Measurements from ENCODE around the gene BEST3.

DNA sequence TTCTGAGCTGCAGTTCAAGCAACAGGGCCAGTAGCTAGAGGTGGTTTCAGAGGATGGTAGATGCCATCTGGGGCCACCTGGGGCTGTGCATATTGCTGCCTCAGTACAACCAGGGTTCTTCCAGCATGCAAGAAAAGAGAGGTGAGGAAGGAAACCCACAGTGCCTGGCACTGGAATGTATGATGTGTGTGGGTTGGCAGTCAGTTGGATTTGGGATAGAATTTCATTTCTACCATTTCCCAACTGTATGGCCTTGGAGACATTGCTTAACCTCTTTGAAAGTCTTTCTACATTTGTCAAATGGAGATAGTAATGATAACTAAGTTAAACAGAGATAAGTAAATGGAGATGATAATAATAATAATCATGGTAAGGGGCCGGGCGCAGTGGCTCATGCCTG lies 78.2 kb downstream of the BEST3 start:
- TF ChIP-seq POLR2AphosphoS5 (IDR thresholded peaks at IDR 0.05; ENCODE audit: low read depth, low read length) (no peak), FOXP2 (optimal IDR thresholded peaks at IDR 0.05; ENCODE audit: borderline replicate concordance, extremely low read depth, extremely low read length, insufficient read depth) (no peak), SIN3A (IDR thresholded peaks at IDR 0.05; ENCODE audit: borderline replicate concordance, insufficient read depth, low read length) (no peak)
- TF ChIP-seq, protein P1, sequence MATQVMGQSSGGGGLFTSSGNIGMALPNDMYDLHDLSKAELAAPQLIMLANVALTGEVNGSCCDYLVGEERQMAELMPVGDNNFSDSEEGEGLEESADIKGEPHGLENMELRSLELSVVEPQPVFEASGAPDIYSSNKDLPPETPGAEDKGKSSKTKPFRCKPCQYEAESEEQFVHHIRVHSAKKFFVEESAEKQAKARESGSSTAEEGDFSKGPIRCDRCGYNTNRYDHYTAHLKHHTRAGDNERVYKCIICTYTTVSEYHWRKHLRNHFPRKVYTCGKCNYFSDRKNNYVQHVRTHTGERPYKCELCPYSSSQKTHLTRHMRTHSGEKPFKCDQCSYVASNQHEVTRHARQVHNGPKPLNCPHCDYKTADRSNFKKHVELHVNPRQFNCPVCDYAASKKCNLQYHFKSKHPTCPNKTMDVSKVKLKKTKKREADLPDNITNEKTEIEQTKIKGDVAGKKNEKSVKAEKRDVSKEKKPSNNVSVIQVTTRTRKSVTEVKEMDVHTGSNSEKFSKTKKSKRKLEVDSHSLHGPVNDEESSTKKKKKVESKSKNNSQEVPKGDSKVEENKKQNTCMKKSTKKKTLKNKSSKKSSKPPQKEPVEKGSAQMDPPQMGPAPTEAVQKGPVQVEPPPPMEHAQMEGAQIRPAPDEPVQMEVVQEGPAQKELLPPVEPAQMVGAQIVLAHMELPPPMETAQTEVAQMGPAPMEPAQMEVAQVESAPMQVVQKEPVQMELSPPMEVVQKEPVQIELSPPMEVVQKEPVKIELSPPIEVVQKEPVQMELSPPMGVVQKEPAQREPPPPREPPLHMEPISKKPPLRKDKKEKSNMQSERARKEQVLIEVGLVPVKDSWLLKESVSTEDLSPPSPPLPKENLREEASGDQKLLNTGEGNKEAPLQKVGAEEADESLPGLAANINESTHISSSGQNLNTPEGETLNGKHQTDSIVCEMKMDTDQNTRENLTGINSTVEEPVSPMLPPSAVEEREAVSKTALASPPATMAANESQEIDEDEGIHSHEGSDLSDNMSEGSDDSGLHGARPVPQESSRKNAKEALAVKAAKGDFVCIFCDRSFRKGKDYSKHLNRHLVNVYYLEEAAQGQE (IDR thresholded peaks at IDR 0.05; ENCODE audit: insufficient read depth in 1 of 2, low read depth in 2 of 2, low read length in 2 of 2), result no peak
